Lower lobe of right lung (tissue), 2 donors: ENCODE data around the gene DLX6. TPM values are rescaled to one million over a fixed set of nuclear protein-coding genes. Genes with fewer than 3 reads are reported as not detected.

Experiments used
- ATAC-seq, 2 donors: fragments of 200-7000 bp; cut with Tn5 transposase; one replicate each; pipeline ENCODE4 v1.9.1; 2020 to 2022; ENCODE audit warnings: mild to moderate bottlenecking in 2 of 2, moderate library complexity in 2 of 2
- DNase-seq: peaks from one replicate; pipeline ENCODE4 v3.0.0-alpha.2; 2020
- H3K27ac ChIP-seq: fragments of 200-600 bp; one replicate; pipeline ENCODE4 v1.8.0; 2022
- H3K27me3 ChIP-seq: fragments of 200-600 bp; one replicate; pipeline ENCODE4 v1.8.0; 2022; ENCODE audit warnings: low read depth
- H3K36me3 ChIP-seq: fragments of 200-600 bp; one replicate; pipeline ENCODE4 v1.8.0; 2022; ENCODE audit warnings: mild to moderate bottlenecking
- H3K4me1 ChIP-seq: fragments of 200-600 bp; one replicate; pipeline ENCODE4 v1.8.0; 2022
- H3K4me3 ChIP-seq: fragments of 200-600 bp; one replicate; pipeline ENCODE4 v1.8.0; 2022; ENCODE audit warnings: mild to moderate bottlenecking
- H3K9me3 ChIP-seq: fragments of 200-600 bp; one replicate; pipeline ENCODE4 v1.8.0; 2022
- intact Hi-C: fragments of 100-400 bp; cut with DNase I; formaldehyde crosslinking; loops from one replicate; pipeline ENCODE4 v1.11.0; 2022
- total RNA-seq: library from RNA; stranded (reverse); fragmentation: NEBNext Ultra II Directional; extraction: Animal tissue kit (Norgen Biotek cat#: 25700); gene quantifications from one replicate; pipeline ENCODE4 v1.2.1, GENCODE V29; 2021
- TF ChIP-seq, protein P1 (sequence below): fragments of 200-600 bp; IDR thresholded peaks from one replicate; pipeline ENCODE4 v1.8.0; 2022; ENCODE audit warnings: antibody characterized with exemption, mild to moderate bottlenecking
- donor health status: DM: no; HTN: yes; CAD: no; lungs with severe emphysema.

Gene DLX6
- total RNA-seq, 1 donor from 2014 or later: not detected

DNA sequence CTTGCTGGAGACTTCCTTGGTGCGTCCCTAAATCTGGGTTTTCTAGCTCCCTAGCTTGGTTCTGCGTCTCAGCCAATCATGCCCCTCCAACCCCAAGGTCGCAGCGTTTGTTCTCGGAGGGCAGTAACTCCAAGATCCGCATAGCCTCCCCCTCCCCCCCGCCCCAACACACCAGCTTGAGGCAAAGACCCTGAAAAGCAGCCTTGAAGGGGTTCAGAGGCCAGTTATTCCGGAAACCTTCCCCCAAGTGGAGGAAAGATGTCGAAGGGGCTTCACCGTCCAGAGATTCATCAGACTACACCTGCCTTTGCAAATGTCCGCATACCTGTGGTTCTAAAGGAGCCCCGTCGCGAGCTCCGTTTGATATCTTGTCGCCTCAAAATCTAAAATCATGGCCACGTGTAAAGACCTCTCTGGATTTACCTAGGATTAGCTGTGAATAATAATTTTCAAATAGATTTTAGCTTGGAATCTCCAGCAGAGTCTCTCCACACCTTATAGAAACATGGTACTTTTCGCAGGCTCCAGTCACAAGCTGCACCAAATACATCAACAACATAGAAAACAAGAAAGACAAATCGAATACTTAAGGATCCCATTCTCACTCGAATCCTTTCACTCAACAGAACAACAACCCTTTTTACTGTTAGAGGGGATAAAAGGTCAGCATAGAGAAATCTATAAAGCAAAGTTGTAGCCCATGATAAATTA is 7.9 kb downstream of the DLX6 start:
- intact Hi-C loops: no loop called here
- TF ChIP-seq, protein P1, sequence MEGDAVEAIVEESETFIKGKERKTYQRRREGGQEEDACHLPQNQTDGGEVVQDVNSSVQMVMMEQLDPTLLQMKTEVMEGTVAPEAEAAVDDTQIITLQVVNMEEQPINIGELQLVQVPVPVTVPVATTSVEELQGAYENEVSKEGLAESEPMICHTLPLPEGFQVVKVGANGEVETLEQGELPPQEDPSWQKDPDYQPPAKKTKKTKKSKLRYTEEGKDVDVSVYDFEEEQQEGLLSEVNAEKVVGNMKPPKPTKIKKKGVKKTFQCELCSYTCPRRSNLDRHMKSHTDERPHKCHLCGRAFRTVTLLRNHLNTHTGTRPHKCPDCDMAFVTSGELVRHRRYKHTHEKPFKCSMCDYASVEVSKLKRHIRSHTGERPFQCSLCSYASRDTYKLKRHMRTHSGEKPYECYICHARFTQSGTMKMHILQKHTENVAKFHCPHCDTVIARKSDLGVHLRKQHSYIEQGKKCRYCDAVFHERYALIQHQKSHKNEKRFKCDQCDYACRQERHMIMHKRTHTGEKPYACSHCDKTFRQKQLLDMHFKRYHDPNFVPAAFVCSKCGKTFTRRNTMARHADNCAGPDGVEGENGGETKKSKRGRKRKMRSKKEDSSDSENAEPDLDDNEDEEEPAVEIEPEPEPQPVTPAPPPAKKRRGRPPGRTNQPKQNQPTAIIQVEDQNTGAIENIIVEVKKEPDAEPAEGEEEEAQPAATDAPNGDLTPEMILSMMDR: no peak
- no peak overlapping the region for H3K27ac ChIP-seq
- DNase-seq: no peak
- H3K9me3 ChIP-seq: no peaks in the 10 kb centered on the region
- no peak for ATAC-seq
- H3K36me3 ChIP-seq: no peaks in the 10 kb centered on the region
- no peak overlapping the region for H3K4me3 ChIP-seq
- H3K27me3 ChIP-seq: peaks cover 98% of the 10 kb centered on the region
- H3K4me1 ChIP-seq: peaks cover 11% of the 10 kb centered on the region

DNA sequence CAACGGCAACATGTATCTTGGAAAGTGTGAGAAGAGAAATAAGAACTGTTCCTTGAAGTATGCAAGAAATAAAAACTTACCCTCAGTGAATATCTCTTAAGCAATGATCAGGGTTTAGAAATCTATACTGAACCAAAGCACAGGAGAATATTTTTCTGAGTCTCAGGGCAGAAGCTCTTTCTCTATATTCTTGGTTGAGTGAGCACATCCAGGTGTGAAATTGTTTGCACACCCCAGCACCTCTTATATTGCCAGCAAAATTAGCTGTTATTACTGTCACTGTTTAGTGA is 8.4 kb downstream of the DLX6 start:
- TF ChIP-seq, protein P1: no peak
- H3K4me3 ChIP-seq: no peak overlapping the region
- no peak for DNase-seq
- intact Hi-C loops: no loop called here
- H3K27me3 ChIP-seq: peaks cover 98% of the 10 kb centered on the region
- no peak for ATAC-seq
- H3K9me3 ChIP-seq: no peaks in the 10 kb centered on the region
- no peak overlapping the region for H3K27ac ChIP-seq
- peaks cover 11% of the 10 kb centered on the region for H3K4me1 ChIP-seq
- H3K36me3 ChIP-seq: no peaks in the 10 kb centered on the region

DNA sequence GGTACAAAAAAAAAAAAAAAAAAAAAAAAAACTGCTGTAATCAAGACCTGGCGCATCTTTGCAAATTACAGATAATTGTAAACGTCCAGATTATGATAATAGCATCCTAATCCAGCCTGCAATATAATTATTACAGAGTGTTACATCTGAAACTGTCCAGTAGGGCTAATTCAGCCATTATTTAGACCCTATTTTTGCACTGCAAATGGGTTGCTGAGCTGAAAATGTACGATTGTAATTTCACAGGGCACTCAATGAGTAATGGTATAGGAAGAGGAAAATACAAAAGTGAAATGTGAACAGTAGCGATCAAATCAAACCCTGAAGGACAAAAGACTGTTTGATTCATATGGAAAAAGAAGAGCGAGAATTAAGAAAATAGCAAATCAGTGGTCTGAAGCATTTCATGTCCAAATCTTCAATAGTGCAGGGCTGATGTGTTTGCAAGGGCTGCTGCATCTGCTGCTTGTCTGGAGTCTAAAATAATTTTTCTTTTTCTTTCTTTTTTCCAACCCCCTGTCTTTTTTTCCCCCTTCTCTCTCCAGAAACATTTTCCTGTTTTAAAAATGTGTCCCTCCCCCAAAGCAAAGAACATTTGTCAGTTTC is 8.9 kb downstream of the DLX6 start:
- no peaks in the 10 kb centered on the region for H3K9me3 ChIP-seq
- DNase-seq: no peak
- TF ChIP-seq, protein P1: no peak
- no peak for ATAC-seq
- no peak overlapping the region for H3K27ac ChIP-seq
- intact Hi-C loops: no loop called here
- H3K27me3 ChIP-seq: peaks cover 98% of the 10 kb centered on the region
- H3K36me3 ChIP-seq: no peaks in the 10 kb centered on the region
- no peak overlapping the region for H3K4me3 ChIP-seq
- peaks cover 11% of the 10 kb centered on the region for H3K4me1 ChIP-seq

GRCh38 chr7:97015279-97015678 is 9.9 kb downstream of the DLX6 start:
- no peak overlapping the region for H3K27ac ChIP-seq
- H3K27me3 ChIP-seq: peaks cover 98% of the 10 kb centered on the region
- DNase-seq: no peak
- no peak overlapping the region for H3K4me3 ChIP-seq
- ATAC-seq: no peak
- H3K9me3 ChIP-seq: no peaks in the 10 kb centered on the region
- intact Hi-C loops: no loop called here
- no peaks in the 10 kb centered on the region for H3K36me3 ChIP-seq
- TF ChIP-seq, protein P1: no peak
- H3K4me1 ChIP-seq: peaks cover 11% of the 10 kb centered on the region

- no peak overlapping the region for H3K4me3 ChIP-seq
- TF ChIP-seq, protein P1: no peak
- no peaks in the 10 kb centered on the region for H3K9me3 ChIP-seq
- peaks cover 11% of the 10 kb centered on the region for H3K4me1 ChIP-seq
- intact Hi-C loops: no loop called here
- DNase-seq (no peak), ATAC-seq (no peak)
- H3K27ac ChIP-seq: no peak overlapping the region
- H3K36me3 ChIP-seq: no peaks in the 10 kb centered on the region
- peaks cover 98% of the 10 kb centered on the region for H3K27me3 ChIP-seq
These were observed 10.5 kb downstream of the DLX6 start for GRCh38 chr7:97015756-97016380.
